WTC11 (cell line): ENCODE data around the gene NFXL1.
A peak's percentile ranks its signal among the peaks of the same experiment; 100 is the strongest.

Source experiments
- CREB1 ChIP-seq: sonication (generic); formaldehyde crosslinking; IDR thresholded peaks from 2 replicates; pipeline ENCODE4 v1.8.0; 2023; ENCODE audit warnings: mild to moderate bottlenecking, missing genetic modification reagents
- CTCF ChIP-seq: fragments of 200-600 bp; IDR thresholded peaks from 2 replicates; pipeline ENCODE4 v1.8.0; 2022; ENCODE audit warnings: antibody characterized with exemption
- FOXP1 ChIP-seq: sonication (generic); formaldehyde crosslinking; IDR thresholded peaks from 2 replicates; pipeline ENCODE4 v1.8.0; 2022; ENCODE audit warnings: missing genetic modification reagents, mild to moderate bottlenecking, moderate library complexity, borderline replicate concordance
- NFYB ChIP-seq: sonication (generic); formaldehyde crosslinking; conservative IDR thresholded peaks from 2 replicates; pipeline ENCODE4 v1.8.0; 2022; ENCODE audit warnings: low read depth, missing genetic modification reagents
- NR3C1 ChIP-seq: sonication (generic); formaldehyde crosslinking; conservative IDR thresholded peaks from 2 replicates; pipeline ENCODE4 v1.8.1; 2023; ENCODE audit warnings: low read depth, mild to moderate bottlenecking, missing genetic modification reagents
- ZNF121 ChIP-seq: sonication (generic); formaldehyde crosslinking; IDR thresholded peaks from 2 replicates; pipeline ENCODE4 v1.8.0; 2023; ENCODE audit warnings: missing genetic modification reagents

DNA sequence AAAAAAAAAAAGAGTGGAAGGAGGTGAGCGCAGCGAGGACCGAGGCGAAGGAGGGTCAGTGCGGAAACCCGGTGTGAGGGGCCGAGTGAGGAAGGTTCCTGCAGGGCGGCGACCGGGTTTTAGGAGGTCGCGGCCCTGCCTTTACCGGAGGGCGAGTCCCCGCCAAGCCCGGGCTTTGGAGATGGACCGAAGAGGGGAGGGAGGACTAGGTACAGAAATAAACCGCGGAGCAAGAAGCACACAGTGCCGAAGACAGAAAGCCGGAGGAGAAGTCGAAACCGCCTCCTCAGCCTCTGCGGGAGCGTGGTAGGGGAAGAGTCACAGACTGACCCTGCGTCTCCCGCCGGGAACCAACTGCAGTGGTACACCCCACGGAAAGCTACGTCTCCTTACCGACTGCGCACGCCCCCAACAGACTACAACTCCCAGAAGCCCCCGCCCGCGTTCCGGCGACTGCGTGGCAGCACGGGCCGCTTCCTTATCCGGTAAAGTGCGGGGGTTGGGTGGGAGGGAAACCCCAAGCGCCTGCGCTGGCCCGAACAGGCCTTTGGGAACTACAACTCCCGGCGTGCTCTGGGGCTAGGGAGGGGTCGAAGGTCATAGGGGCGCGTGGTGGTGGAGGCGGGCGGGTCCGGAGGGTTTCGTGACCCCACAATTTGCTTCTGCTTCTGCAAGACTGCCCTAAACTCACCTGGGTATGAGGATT lies at the start of gene NFXL1:
- TF ChIP-seq CTCF = no peak
- no peak for TF ChIP-seq NFYB
- TF ChIP-seq CREB1 = no peak
- TF ChIP-seq NR3C1 (CRISPR knock-in tag) = no peak
- TF ChIP-seq FOXP1 (CRISPR knock-in tag) = peak; percentile 57
- no peak for TF ChIP-seq ZNF121 (CRISPR knock-in tag)
